Fibroblast of lung (primary cell): ENCODE measurements around the gene TESK2. TPM values are rescaled to one million over a fixed set of nuclear protein-coding genes. Genes with fewer than 3 reads are reported as not detected.

ENCODE experiments used
- DNase-seq, 2 donors: peaks; one replicate each; pipeline versions ENCODE4 v3.0.0 to v3.0.0-alpha.2; 2010; ENCODE audit warnings: low read depth in 2 of 2
- H2AFZ ChIP-seq: 2 replicates; pipeline ENCODE4 v1.5.1; 2012; ENCODE audit warnings: low read length, control low read depth, inconsistent platforms
- H3K27ac ChIP-seq: 2 replicates; pipeline ENCODE4 v1.5.1; 2011; ENCODE audit warnings: low read length, control low read depth; ENCODE audit not compliant: insufficient read depth
- H3K27me3 ChIP-seq: 2 replicates; pipeline ENCODE4 v1.5.1; 2011; ENCODE audit warnings: mild to moderate bottlenecking, low read length; ENCODE audit not compliant: control insufficient read depth, insufficient read depth
- H3K36me3 ChIP-seq: 2 replicates; pipeline ENCODE4 v1.5.1; 2011; ENCODE audit warnings: low read length; ENCODE audit not compliant: control insufficient read depth, insufficient read depth
- H3K4me1 ChIP-seq: 2 replicates; pipeline ENCODE4 v1.5.1; 2011; ENCODE audit warnings: low read length; ENCODE audit not compliant: control insufficient read depth, insufficient read depth; ENCODE audit errors: extremely low read depth
- H3K4me2 ChIP-seq: 2 replicates; pipeline ENCODE4 v1.5.1; 2011; ENCODE audit warnings: low read length, control low read depth; ENCODE audit not compliant: insufficient read depth; ENCODE audit errors: extremely low read depth
- H3K4me3 ChIP-seq, 4 experiments: fragments of 200-600 bp in 1 of 4; sonication (generic) in 1 of 4; replicated peaks in 1 of 4; 2 replicates each; pipeline ENCODE4 v1.5.1; 2011 to 2016; ENCODE audit warnings: low read length in 4 of 4, low read depth in 3 of 4, mild to moderate bottlenecking in 3 of 4, control low read depth in 2 of 4, inconsistent platforms in 1 of 4, mixed read lengths in 1 of 4; ENCODE audit not compliant: insufficient read depth in 1 of 4; ENCODE audit errors: control extremely low read depth in 1 of 4
- H3K79me2 ChIP-seq: 2 replicates; pipeline ENCODE4 v1.5.1; 2012; ENCODE audit warnings: mild to moderate bottlenecking, low read length, inconsistent platforms; ENCODE audit not compliant: control insufficient read depth, insufficient read depth
- H3K9ac ChIP-seq: 2 replicates; pipeline ENCODE4 v1.5.1; 2011; ENCODE audit warnings: mild to moderate bottlenecking, low read length, control low read depth; ENCODE audit not compliant: insufficient read depth
- H3K9me3 ChIP-seq: 2 replicates; pipeline ENCODE4 v1.5.1; 2012; ENCODE audit warnings: low read depth, low read length; ENCODE audit not compliant: control insufficient read depth, insufficient read depth
- H4K20me1 ChIP-seq: 2 replicates; pipeline ENCODE4 v1.5.1; 2011; ENCODE audit warnings: low read length; ENCODE audit not compliant: control insufficient read depth, insufficient read depth; ENCODE audit errors: extremely low read depth
- CTCF ChIP-seq, 2 donors: IDR thresholded peaks in 1 of 2; conservative IDR thresholded peaks in 1 of 2; 1 replicate in 1 of 2; 2 replicates in 1 of 2; pipeline ENCODE4 v1.5.1; 2011 to 2012; ENCODE audit warnings: low read length in 2 of 2, control low read depth in 1 of 2, inconsistent platforms in 1 of 2, low read depth in 1 of 2, mild to moderate bottlenecking in 1 of 2
- EZH2 ChIP-seq: IDR thresholded peaks from 2 replicates; pipeline ENCODE4 v1.5.1; 2012; ENCODE audit warnings: low read length, control low read depth, mild to moderate bottlenecking; ENCODE audit errors: missing control alignments
- polyA plus RNA-seq, 2 donors: library from polyadenylated mRNA; depleted of rRNA in 1 of 2; stranded (reverse) in 1 of 2; unstranded in 1 of 2; fragments of >200 nt; gene quantifications; 2 replicates each; pipeline ENCODE4 v1.2.1, GENCODE V29; 2011 to 2012; ENCODE audit warnings: missing spikeins in 1 of 2
- total RNA-seq: library from RNA; depleted of rRNA; stranded (reverse); fragments of >200 nt; gene quantifications from 2 replicates; pipeline ENCODE4 v1.2.1, GENCODE V29; 2014

Gene TESK2
- total and polyA plus RNA-seq, 2 donors (not counting 1 experiment from before 2014, with no cell fraction given) = 1.7 to 4.3 TPM

- TF ChIP-seq CTCF (conservative IDR thresholded peaks at IDR 0.05 in 1 of 2, IDR thresholded peaks at IDR 0.05 in 1 of 2; ENCODE audit: low read depth in 1 of 2, low read length in 2 of 2) = no peak
- TF ChIP-seq EZH2 = no peak
- no peak for DNase-seq
- no peaks in the 10 kb centered on the region for H4K20me1 ChIP-seq
- H3K4me2 ChIP-seq = no peak overlapping the region
- H3K79me2 ChIP-seq = no peaks in the 10 kb centered on the region
- H3K4me1 ChIP-seq = peaks cover 4% of the 10 kb centered on the region
- no peaks in the 10 kb centered on the region for H3K9me3 ChIP-seq
- no peak overlapping the region for H3K9ac ChIP-seq
- H3K27ac ChIP-seq = no peak overlapping the region
- H3K4me3 ChIP-seq = no peak overlapping the region
- no peak overlapping the region for H2AFZ ChIP-seq
- no peaks in the 10 kb centered on the region for H3K27me3 ChIP-seq
- no peaks in the 10 kb centered on the region for H3K36me3 ChIP-seq
These were observed 184.1 kb downstream of the TESK2 start for GRCh38 chr1:45306905-45307304.

GRCh38 chr1:45306319-45306718 is 184.6 kb downstream of the TESK2 start:
- DNase-seq = peak in 1 of 2 donors; percentile 32
- TF ChIP-seq CTCF (conservative IDR thresholded peaks at IDR 0.05 in 1 of 2, IDR thresholded peaks at IDR 0.05 in 1 of 2; ENCODE audit: low read depth in 1 of 2, low read length in 2 of 2) (no peak), EZH2 (no peak)
- Histone ChIP-seq H2AFZ (no peak overlapping the region), H3K27me3 (no peaks in the 10 kb centered on the region), H4K20me1 (no peaks in the 10 kb centered on the region), H3K79me2 (no peaks in the 10 kb centered on the region), H3K27ac (no peak overlapping the region), H3K4me3 (no peak overlapping the region), H3K9me3 (no peaks in the 10 kb centered on the region), H3K36me3 (no peaks in the 10 kb centered on the region), H3K4me1 (peaks cover 4% of the 10 kb centered on the region), H3K9ac (no peak overlapping the region), H3K4me2 (no peak overlapping the region)

- TF ChIP-seq CTCF (conservative IDR thresholded peaks at IDR 0.05 in 1 of 2, IDR thresholded peaks at IDR 0.05 in 1 of 2; ENCODE audit: low read depth in 1 of 2, low read length in 2 of 2) (no peak), EZH2 (no peak)
- Histone ChIP-seq H3K27ac (no peak overlapping the region), H3K4me3 (no peak overlapping the region), H3K4me1 (peaks cover 4% of the 10 kb centered on the region), H4K20me1 (no peaks in the 10 kb centered on the region), H3K79me2 (no peaks in the 10 kb centered on the region), H3K9ac (no peak overlapping the region), H3K9me3 (no peaks in the 10 kb centered on the region), H3K4me2 (no peak overlapping the region), H3K27me3 (no peaks in the 10 kb centered on the region), H2AFZ (no peak overlapping the region), H3K36me3 (no peaks in the 10 kb centered on the region)
- DNase-seq = no peak
These were observed 185.7 kb downstream of the TESK2 start for GRCh38 chr1:45305231-45305630.
